ENCODE data around the gene NOS1AP.

NOS1AP gene

DNA sequence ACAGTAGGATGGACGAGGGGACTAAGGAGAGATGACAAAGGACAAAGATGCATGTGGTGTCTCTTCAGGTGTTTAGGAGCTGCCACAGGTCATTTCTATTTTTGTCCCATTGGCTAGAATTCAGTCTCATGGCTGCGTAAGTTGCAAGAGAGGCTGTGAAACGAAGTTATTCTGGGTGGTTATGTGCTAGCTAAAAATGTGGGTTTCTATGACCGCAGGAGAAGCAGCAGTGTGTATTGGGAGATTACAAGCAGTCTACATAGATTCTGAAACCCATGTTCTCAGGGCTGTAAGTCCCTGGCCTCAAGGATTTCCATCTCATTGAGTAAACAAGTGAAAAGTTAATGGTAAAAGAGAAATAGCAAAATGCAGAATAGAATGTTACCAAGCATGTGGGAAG, 196.5 kb downstream of the NOS1AP start:
- no peak overlapping the region for H3K9ac ChIP-seq (ENCODE audit: insufficient read length, low read depth)
- TF ChIP-seq ZNF274 (IDR thresholded peaks at IDR 0.05; ENCODE audit: low read depth, low read length) (no peak), YY1 (IDR thresholded peaks at IDR 0.05; ENCODE audit: insufficient read depth, insufficient read length) (no peak)

DNA sequence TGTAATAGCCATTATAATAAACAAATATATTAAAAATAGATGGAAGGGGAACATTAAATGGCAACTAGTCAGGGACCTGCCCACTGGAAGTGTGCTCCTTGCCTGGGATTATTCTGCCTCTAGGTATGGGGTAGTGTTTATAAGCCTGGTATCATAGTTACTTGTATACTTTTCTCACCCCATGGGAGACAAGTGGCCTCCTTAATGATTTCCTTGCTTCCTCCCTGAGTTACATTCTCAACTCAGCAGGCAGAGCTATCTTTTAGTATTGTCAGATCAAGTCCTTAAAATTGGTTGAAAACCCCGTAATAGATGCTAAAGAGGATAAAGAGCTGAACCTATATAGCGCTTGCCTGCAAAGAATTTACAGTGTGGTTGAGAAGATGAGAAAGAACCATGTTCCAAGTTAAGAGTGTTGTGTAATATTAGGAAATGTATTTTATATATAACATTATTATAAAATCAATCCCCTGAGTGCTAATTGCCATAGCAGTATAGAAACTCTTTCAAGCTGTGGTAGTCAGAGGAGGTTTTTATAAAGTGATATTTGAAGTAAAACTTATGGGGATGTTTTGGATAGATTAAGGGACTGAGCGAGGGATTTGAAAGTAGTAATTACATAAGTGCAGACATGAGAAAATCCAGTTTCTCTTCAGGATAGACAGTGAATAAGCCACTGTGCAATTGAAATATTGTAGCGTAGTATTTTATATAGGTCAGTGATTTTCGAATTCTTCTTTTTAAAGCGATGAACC, 200.7 kb downstream of the NOS1AP start:
- Histone ChIP-seq H3K27me3 (ENCODE audit: insufficient read depth, insufficient read length) (no peaks in the 10 kb centered on the region), H3K36me3 (ENCODE audit: insufficient read depth, insufficient read length, low read length) (no peaks in the 10 kb centered on the region), H3K4me3 (ENCODE audit: insufficient read length, low read depth) (no peak overlapping the region), H3K9me3 (ENCODE audit: insufficient read depth, low read length) (no peaks in the 10 kb centered on the region), H3K4me1 (ENCODE audit: insufficient read depth, insufficient read length) (no peaks in the 10 kb centered on the region), H3K9ac (ENCODE audit: insufficient read length, low read depth) (no peak overlapping the region)
- no peak for TF ChIP-seq ZNF274 (IDR thresholded peaks at IDR 0.05; ENCODE audit: low read depth, low read length)
- TF ChIP-seq YY1 (IDR thresholded peaks at IDR 0.05; ENCODE audit: insufficient read depth, insufficient read length), result no peak
- no peak for TF ChIP-seq SUZ12 (IDR thresholded peaks at IDR 0.05; ENCODE audit: extremely low read depth, insufficient read depth, insufficient read length)
- no peak for DNase-seq (ENCODE audit: low read depth, low spot score)

More for the DNA sequence above, 196.5 kb downstream of the NOS1AP start:
- Histone ChIP-seq H3K36me3 (ENCODE audit: insufficient read depth, insufficient read length, low read length) (no peaks in the 10 kb centered on the region), H3K27me3 (ENCODE audit: insufficient read depth, insufficient read length) (no peaks in the 10 kb centered on the region), H3K4me3 (ENCODE audit: insufficient read length, low read depth) (no peak overlapping the region), H3K4me1 (ENCODE audit: insufficient read depth, insufficient read length) (no peaks in the 10 kb centered on the region), H3K9me3 (ENCODE audit: insufficient read depth, low read length) (no peaks in the 10 kb centered on the region)
- DNase-seq (ENCODE audit: low read depth, low spot score), result no peak

DNA sequence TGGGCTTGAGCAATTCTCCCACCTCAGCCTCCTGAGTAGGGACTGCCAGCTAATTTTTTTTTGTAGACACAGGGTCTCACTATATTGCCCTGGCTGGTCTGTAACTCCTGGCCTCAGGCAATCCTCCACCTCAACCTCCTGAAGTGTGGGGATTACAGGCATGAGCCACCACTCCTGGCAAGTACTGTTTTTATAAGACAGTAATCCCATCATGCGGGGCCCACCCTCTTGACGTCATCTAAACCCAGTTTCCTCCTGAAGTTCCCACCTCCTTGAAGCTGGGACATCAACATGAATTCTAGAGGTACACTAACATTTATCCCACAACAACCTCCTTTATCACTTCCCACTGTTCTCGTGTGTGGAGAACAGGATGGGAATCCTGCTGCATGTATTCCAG, 202.5 kb downstream of the NOS1AP start:
- H3K9me3 ChIP-seq (ENCODE audit: insufficient read depth, low read length), result no peaks in the 10 kb centered on the region
- H3K4me3 ChIP-seq (ENCODE audit: insufficient read length, low read depth), result no peak overlapping the region
- H3K9ac ChIP-seq (ENCODE audit: insufficient read length, low read depth), result no peak overlapping the region
- DNase-seq (ENCODE audit: low read depth, low spot score), result no peak
- H3K4me1 ChIP-seq (ENCODE audit: insufficient read depth, insufficient read length), result no peaks in the 10 kb centered on the region
- no peak for TF ChIP-seq YY1 (IDR thresholded peaks at IDR 0.05; ENCODE audit: insufficient read depth, insufficient read length)
- no peak for TF ChIP-seq SUZ12 (IDR thresholded peaks at IDR 0.05; ENCODE audit: extremely low read depth, insufficient read depth, insufficient read length)
- H3K36me3 ChIP-seq (ENCODE audit: insufficient read depth, insufficient read length, low read length), result no peaks in the 10 kb centered on the region
- H3K27me3 ChIP-seq (ENCODE audit: insufficient read depth, insufficient read length), result no peaks in the 10 kb centered on the region

GRCh38 chr1:162272419-162272818, 202.9 kb downstream of the NOS1AP start:
- Histone ChIP-seq H3K36me3 (ENCODE audit: insufficient read depth, insufficient read length, low read length) (no peaks in the 10 kb centered on the region), H3K4me3 (ENCODE audit: insufficient read length, low read depth) (no peak overlapping the region), H3K9me3 (ENCODE audit: insufficient read depth, low read length) (no peaks in the 10 kb centered on the region), H3K27me3 (ENCODE audit: insufficient read depth, insufficient read length) (no peaks in the 10 kb centered on the region), H3K9ac (ENCODE audit: insufficient read length, low read depth) (no peak overlapping the region), H3K4me1 (ENCODE audit: insufficient read depth, insufficient read length) (no peaks in the 10 kb centered on the region)
- DNase-seq (ENCODE audit: low read depth, low spot score), result no peak
- TF ChIP-seq YY1 (IDR thresholded peaks at IDR 0.05; ENCODE audit: insufficient read depth, insufficient read length) (no peak), ZNF274 (IDR thresholded peaks at IDR 0.05; ENCODE audit: low read depth, low read length) (no peak), SUZ12 (IDR thresholded peaks at IDR 0.05; ENCODE audit: extremely low read depth, insufficient read depth, insufficient read length) (no peak)

DNA sequence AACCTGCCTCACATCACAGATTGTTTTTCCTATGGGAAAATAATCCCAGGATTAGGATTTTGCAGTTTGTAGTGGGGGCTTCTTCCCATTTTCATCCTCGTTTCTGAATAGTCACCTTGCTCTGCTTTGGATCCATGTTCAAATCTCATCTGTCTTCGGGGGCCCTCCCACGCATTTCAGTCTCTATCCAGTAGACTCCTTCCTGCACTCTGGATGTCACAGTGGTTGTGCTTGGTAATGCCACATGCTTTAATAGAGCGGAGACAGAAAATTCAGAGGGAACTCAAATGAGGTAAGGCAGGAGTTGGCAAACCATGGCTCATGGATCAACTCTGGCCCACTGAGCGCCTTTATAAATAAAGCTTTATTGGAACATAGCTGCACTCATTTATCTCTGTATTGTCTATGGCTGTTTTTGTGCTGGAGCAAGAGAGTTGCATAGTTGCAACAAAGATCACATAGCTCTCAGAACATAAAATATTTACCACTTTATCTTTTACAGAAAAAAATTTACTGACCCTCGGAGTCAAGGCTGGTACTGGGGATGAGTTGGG, 206.2 kb downstream of the NOS1AP start:
- Histone ChIP-seq H3K9me3 (ENCODE audit: insufficient read depth, low read length) (no peaks in the 10 kb centered on the region), H3K36me3 (ENCODE audit: insufficient read depth, insufficient read length, low read length) (no peaks in the 10 kb centered on the region), H3K4me1 (ENCODE audit: insufficient read depth, insufficient read length) (no peaks in the 10 kb centered on the region), H3K27me3 (ENCODE audit: insufficient read depth, insufficient read length) (no peaks in the 10 kb centered on the region), H3K9ac (ENCODE audit: insufficient read length, low read depth) (no peak overlapping the region), H3K4me3 (ENCODE audit: insufficient read length, low read depth) (no peak overlapping the region)
- TF ChIP-seq ZNF274 (IDR thresholded peaks at IDR 0.05; ENCODE audit: low read depth, low read length) (no peak), SUZ12 (IDR thresholded peaks at IDR 0.05; ENCODE audit: extremely low read depth, insufficient read depth, insufficient read length) (no peak)
- no peak for DNase-seq (ENCODE audit: low read depth, low spot score)

- no peak for TF ChIP-seq ZNF274 (IDR thresholded peaks at IDR 0.05; ENCODE audit: low read depth, low read length)
- no peak for TF ChIP-seq YY1 (IDR thresholded peaks at IDR 0.05; ENCODE audit: insufficient read depth, insufficient read length)
- TF ChIP-seq SUZ12 (IDR thresholded peaks at IDR 0.05; ENCODE audit: extremely low read depth, insufficient read depth, insufficient read length), result no peak
- H3K4me3 ChIP-seq (ENCODE audit: insufficient read length, low read depth), result no peak overlapping the region
Measured at GRCh38 chr1:162276493-162276892, 207.0 kb downstream of the NOS1AP start.

DNA sequence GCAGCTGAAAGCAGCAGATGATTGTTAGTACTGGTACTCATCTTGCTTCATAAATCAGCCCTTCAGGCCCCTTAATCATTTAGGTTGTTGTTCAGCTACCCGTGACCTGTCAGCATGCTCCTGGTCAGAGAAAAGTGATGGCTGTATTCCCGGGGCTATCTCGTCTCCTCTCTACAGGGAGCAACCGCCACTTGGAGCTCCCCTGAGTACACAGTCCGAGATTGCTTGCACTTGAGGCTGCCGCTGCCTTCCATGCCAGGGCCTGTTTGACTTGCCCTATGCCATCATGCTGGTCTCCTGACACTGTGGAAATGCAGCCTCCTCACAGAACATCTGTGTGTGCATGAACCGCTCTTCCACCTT, 209.6 kb downstream of the NOS1AP start:
- Histone ChIP-seq H3K9ac (ENCODE audit: insufficient read length, low read depth) (no peak overlapping the region), H3K4me3 (ENCODE audit: insufficient read length, low read depth) (no peak overlapping the region), H3K9me3 (ENCODE audit: insufficient read depth, low read length) (no peaks in the 10 kb centered on the region), H3K4me1 (ENCODE audit: insufficient read depth, insufficient read length) (no peaks in the 10 kb centered on the region), H3K36me3 (ENCODE audit: insufficient read depth, insufficient read length, low read length) (no peaks in the 10 kb centered on the region), H3K27me3 (ENCODE audit: insufficient read depth, insufficient read length) (no peaks in the 10 kb centered on the region)
- DNase-seq (ENCODE audit: low read depth, low spot score), result no peak
- no peak for TF ChIP-seq SUZ12 (IDR thresholded peaks at IDR 0.05; ENCODE audit: extremely low read depth, insufficient read depth, insufficient read length)
- TF ChIP-seq ZNF274 (IDR thresholded peaks at IDR 0.05; ENCODE audit: low read depth, low read length), result no peak
- TF ChIP-seq YY1 (IDR thresholded peaks at IDR 0.05; ENCODE audit: insufficient read depth, insufficient read length), result no peak

More at GRCh38 chr1:162276493-162276892, 207.0 kb downstream of the NOS1AP start:
- H3K27me3 ChIP-seq (ENCODE audit: insufficient read depth, insufficient read length), result no peaks in the 10 kb centered on the region
- H3K36me3 ChIP-seq (ENCODE audit: insufficient read depth, insufficient read length, low read length), result no peaks in the 10 kb centered on the region
- H3K4me1 ChIP-seq (ENCODE audit: insufficient read depth, insufficient read length), result no peaks in the 10 kb centered on the region
- no peaks in the 10 kb centered on the region for H3K9me3 ChIP-seq (ENCODE audit: insufficient read depth, low read length)
- no peak for DNase-seq (ENCODE audit: low read depth, low spot score)
- H3K9ac ChIP-seq (ENCODE audit: insufficient read length, low read depth), result no peak overlapping the region
